HepG2 (cell line): ENCODE data around the gene TMEM184C. TPM values are rescaled to one million over a fixed set of nuclear protein-coding genes. Genes with fewer than 3 reads are reported as not detected.

Experiments used
- ATAC-seq: fragments of 200-7000 bp; cut with Tn5 transposase; 3 replicates; pipeline ENCODE4 v1.9.1; 2020; ENCODE audit warnings: mild to moderate bottlenecking, moderate library complexity
- BruUV-seq: library from RNA; stranded (reverse); fragments of 400-500 nt; replicated peaks from 2 replicates; lab custom pipeline; 2021; lab: Mats Ljungman, UMichigan
- CTCF ChIA-PET: fragments of 300-600 bp; formaldehyde crosslinking; extraction: SDS; loops from one replicate; lab custom pipeline; 2021; ENCODE audit warnings: low total read pairs, inconsistent platforms, low intra/inter-chr PET ratio; lab: Yijun Ruan, JAX
- POLR2A ChIA-PET: fragments of 350-600 bp; sonication (Branson Sonifier 250); formaldehyde crosslinking; loops from one replicate; lab custom pipeline; 2020; ENCODE audit warnings: antibody characterized with exemption, inconsistent platforms; lab: Yijun Ruan, JAX
- DNase-seq: peaks from one replicate; pipeline ENCODE4 v3.0.0-alpha.2; 2015; ENCODE audit warnings: low spot score
- FAIRE-seq: peaks from 3 replicates; lab custom pipeline; 2011; peaks lifted over from hg19 to GRCh38; lab: Jason Lieb, UNC
- H2AFZ ChIP-seq: one replicate; pipeline ENCODE4 v1.6.1; 2011; ENCODE audit warnings: low read length, inconsistent platforms
- H3K27ac ChIP-seq: fragments of 300-600 bp; 3 replicates; pipeline ENCODE4 v1.8.0; 2011; ENCODE audit warnings: mixed run types, mild to moderate bottlenecking, mixed read lengths, low read length, inconsistent platforms; ENCODE audit not compliant: insufficient read depth; ENCODE audit errors: extremely low read length
- H3K27me3 ChIP-seq, 2 experiments: fragments of 200-600 bp in 1 of 2; 2 replicates in 1 of 2; 3 replicates in 1 of 2; pipeline versions ENCODE4 v1.6.0 to v1.8.0; 2011; ENCODE audit warnings: low read length in 2 of 2, mild to moderate bottlenecking in 2 of 2, moderate library complexity in 2 of 2, inconsistent platforms in 1 of 2; ENCODE audit not compliant: insufficient read depth in 2 of 2, control insufficient read depth in 1 of 2
- H3K36me3 ChIP-seq, 2 experiments: fragments of 200-600 bp in 1 of 2; replicated peaks in 1 of 2; 2 replicates in 1 of 2; 3 replicates in 1 of 2; pipeline versions ENCODE4 v1.5.1 to v1.8.0; 2011; ENCODE audit warnings: low read length in 2 of 2, inconsistent platforms in 1 of 2; ENCODE audit not compliant: insufficient read depth in 2 of 2, control insufficient read depth in 1 of 2
- H3K4me1 ChIP-seq: 2 replicates; pipeline ENCODE4 v1.5.1; 2012; ENCODE audit warnings: low read length, inconsistent platforms; ENCODE audit not compliant: insufficient read depth
- H3K4me2 ChIP-seq: 2 replicates; pipeline ENCODE4 v1.6.0; 2011; ENCODE audit warnings: low read depth, low read length, inconsistent platforms
- H3K4me3 ChIP-seq, 3 experiments: fragments of 200-600 bp in 1 of 3; sonication (generic), shearing (Covaris generic) in 1 of 3; replicated peaks in 1 of 3; 2 replicates each; pipeline ENCODE4 v1.5.1; 2011 to 2016; ENCODE audit warnings: low read length in 3 of 3, inconsistent platforms in 2 of 3, low read depth in 2 of 3, mild to moderate bottlenecking in 2 of 3, control low read depth in 1 of 3, mixed read lengths in 1 of 3; ENCODE audit not compliant: insufficient read depth in 1 of 3
- H3K79me2 ChIP-seq: one replicate; pipeline ENCODE4 v1.6.1; 2011; ENCODE audit warnings: low read length, inconsistent platforms; ENCODE audit not compliant: insufficient read depth
- H3K9ac ChIP-seq: 2 replicates; pipeline ENCODE4 v1.6.0; 2011; ENCODE audit warnings: mild to moderate bottlenecking, low read depth, low read length, inconsistent platforms; ENCODE audit not compliant: insufficient read depth
- H3K9me3 ChIP-seq: 2 replicates; pipeline ENCODE4 v1.5.1; 2012; ENCODE audit warnings: mild to moderate bottlenecking, low read length
- H4K20me1 ChIP-seq: 2 replicates; pipeline ENCODE4 v1.6.0; 2011; ENCODE audit warnings: inconsistent platforms, mild to moderate bottlenecking, low read length, moderate library complexity; ENCODE audit not compliant: insufficient read depth
- ATF1 ChIP-seq: IDR thresholded peaks from 2 replicates; pipeline ENCODE4 v1.6.1; 2016; ENCODE audit warnings: mild to moderate bottlenecking, control low read depth
- CENPX ChIP-seq: sonication (generic); formaldehyde crosslinking; IDR thresholded peaks from 2 replicates; pipeline ENCODE4 v1.9.0; 2021; ENCODE audit warnings: mild to moderate bottlenecking, missing genetic modification reagents, moderate library complexity
- KDM5B ChIP-seq: sonication (generic); formaldehyde crosslinking; IDR thresholded peaks from 2 replicates; pipeline ENCODE4 v1.4.0; 2020; ENCODE audit warnings: missing genetic modification reagents, mild to moderate bottlenecking, borderline replicate concordance
- MTA1 ChIP-seq: sonication (generic); formaldehyde crosslinking; IDR thresholded peaks from 2 replicates; pipeline ENCODE4 v1.4.0; 2020; ENCODE audit warnings: missing genetic modification reagents, mild to moderate bottlenecking, borderline replicate concordance
- PCBP1 ChIP-seq: fragments of 200-400 bp; formaldehyde crosslinking; IDR thresholded peaks from 2 replicates; pipeline ENCODE4 v1.6.1; 2017; ENCODE audit warnings: mild to moderate bottlenecking, low read depth, low read length, borderline replicate concordance
- TAF1 ChIP-seq: sonication (generic); formaldehyde crosslinking; IDR thresholded peaks from 2 replicates; pipeline ENCODE4 v1.4.0; 2020; ENCODE audit warnings: missing genetic modification reagents
- ZKSCAN5 ChIP-seq: sonication (generic); formaldehyde crosslinking; IDR thresholded peaks from 2 replicates; pipeline ENCODE4 v1.5.1; 2020; ENCODE audit warnings: mild to moderate bottlenecking, missing genetic modification reagents
- ZNF143 ChIP-seq: sonication (generic); formaldehyde crosslinking; IDR thresholded peaks from 2 replicates; pipeline ENCODE4 v1.4.0; 2020; ENCODE audit warnings: missing genetic modification reagents
- ZNF335 ChIP-seq: sonication (generic); formaldehyde crosslinking; IDR thresholded peaks from 2 replicates; pipeline ENCODE4 v1.4.0; 2020; ENCODE audit warnings: missing genetic modification reagents
- ZNF747 ChIP-seq: sonication (generic); formaldehyde crosslinking; IDR thresholded peaks from 2 replicates; pipeline ENCODE4 v1.8.1; 2023; ENCODE audit warnings: missing genetic modification reagents, mild to moderate bottlenecking, borderline replicate concordance
- WGBS: methylation state at CpG from one replicate; pipeline ENCODE4 v1.1.6; 2017; ENCODE audit warnings: low lambda C conversion rate; 5-methylcytosine and 5-hydroxymethylcytosine counted together
- in situ Hi-C: cut with HindIII; loops from 2 replicates; pipeline ENCODE4 v1.10.0; 2017; ENCODE audit warnings: low pct_unique_long_range_greater_than_20kb; ENCODE audit not compliant: extremely low pct_ligation_motif_present
- intact Hi-C: fragments of 100-400 bp; cut with micrococcal nuclease; formaldehyde crosslinking; loops from one replicate; pipeline ENCODE4 v1.10.0; 2022; ENCODE audit not compliant: unreplicated experiment
- polyA plus RNA-seq, 8 experiments: library from polyadenylated mRNA; depleted of rRNA in 3 of 8; stranded (reverse) in 7 of 8; unstranded in 1 of 8; fragments of >200 nt; fragmentation: Illumina TruSeq in 4 of 8; extraction: Trizol in 4 of 8; gene quantifications; 2 replicates each; pipeline versions ENCODE4 v1.2.1 to v1.2.3, GENCODE V29; 2011 to 2016; ENCODE audit warnings: low read depth in 4 of 8, missing spikeins in 1 of 8, mixed read lengths in 1 of 8; ENCODE audit not compliant: insufficient read depth in 1 of 8
- total RNA-seq, 5 experiments: library from RNA; depleted of rRNA; stranded (reverse); fragments of >200 nt; fragmentation: Illumina TruSeq; extraction: Trizol; gene quantifications; 2 replicates each; pipeline ENCODE4 v1.2.3, GENCODE V29; 2016; ENCODE audit warnings: low read depth in 1 of 5
- TF ChIP-seq, protein P1 (sequence below): sonication (generic); formaldehyde crosslinking; IDR thresholded peaks from 2 replicates; pipeline ENCODE4 v1.5.0; 2020; ENCODE audit warnings: mild to moderate bottlenecking, missing genetic modification reagents
- TF ChIP-seq, protein P2 (sequence below), 2 experiments: sonication (generic) in 1 of 2; formaldehyde crosslinking in 1 of 2; IDR thresholded peaks; 2 replicates each; pipeline versions ENCODE4 v1.6.1 to v1.9.0; 2014 to 2022; ENCODE audit warnings: antibody characterized with exemption in 1 of 2, borderline replicate concordance in 1 of 2, inconsistent platforms in 1 of 2, low read depth in 1 of 2, missing genetic modification reagents in 1 of 2
- TF ChIP-seq, protein P3 (sequence below): sonication (generic); formaldehyde crosslinking; IDR thresholded peaks from 2 replicates; pipeline ENCODE4 v1.4.0; 2020; ENCODE audit warnings: mild to moderate bottlenecking, missing genetic modification reagents

TMEM184C gene
- total and polyA plus RNA-seq, 2 of the 13 experiments (the other 11 are each of a cell fraction or from before 2014, with no cell fraction given): 13.9 to 26.1 TPM

GRCh38 chr4:147689067-147689466 is 71.9 kb downstream of the TMEM184C start:
- FAIRE-seq: no peak
- Histone ChIP-seq H3K9ac (no peak overlapping the region), H3K27ac (no peak overlapping the region), H3K4me1 (0 out of 2 replicates have a peak, but pooled peaks cover 10% of the 10 kb centered on the region), H3K36me3 (no peaks in the 10 kb centered on the region), H3K79me2 (no peaks in the 10 kb centered on the region), H2AFZ (no peak overlapping the region), H3K9me3 (no peaks in the 10 kb centered on the region), H3K4me2 (no peak overlapping the region), H4K20me1 (no peaks in the 10 kb centered on the region), H3K4me3 (no peak overlapping the region), H3K27me3 (no peaks in the 10 kb centered on the region; a peak in 1 of 5 replicates)
- ChIA-PET POLR2A (no interaction called here), CTCF (no interaction called here)
- intact Hi-C loops (no loop called here), in situ Hi-C loops (no loop called here)
- BruUV-seq: no TSS peak
- no peak for DNase-seq
- TF ChIP-seq CENPX (CRISPR knock-in tag) (no peak), ATF1 (no peak), ZKSCAN5 (CRISPR knock-in tag) (no peak), MTA1 (no peak), ZNF747 (CRISPR knock-in tag) (no peak), KDM5B (CRISPR knock-in tag) (no peak), TAF1 (CRISPR knock-in tag) (no peak), ZNF143 (CRISPR knock-in tag) (no peak), PCBP1 (no peak), ZNF335 (CRISPR knock-in tag) (no peak)
- TF ChIP-seq, protein P1, sequence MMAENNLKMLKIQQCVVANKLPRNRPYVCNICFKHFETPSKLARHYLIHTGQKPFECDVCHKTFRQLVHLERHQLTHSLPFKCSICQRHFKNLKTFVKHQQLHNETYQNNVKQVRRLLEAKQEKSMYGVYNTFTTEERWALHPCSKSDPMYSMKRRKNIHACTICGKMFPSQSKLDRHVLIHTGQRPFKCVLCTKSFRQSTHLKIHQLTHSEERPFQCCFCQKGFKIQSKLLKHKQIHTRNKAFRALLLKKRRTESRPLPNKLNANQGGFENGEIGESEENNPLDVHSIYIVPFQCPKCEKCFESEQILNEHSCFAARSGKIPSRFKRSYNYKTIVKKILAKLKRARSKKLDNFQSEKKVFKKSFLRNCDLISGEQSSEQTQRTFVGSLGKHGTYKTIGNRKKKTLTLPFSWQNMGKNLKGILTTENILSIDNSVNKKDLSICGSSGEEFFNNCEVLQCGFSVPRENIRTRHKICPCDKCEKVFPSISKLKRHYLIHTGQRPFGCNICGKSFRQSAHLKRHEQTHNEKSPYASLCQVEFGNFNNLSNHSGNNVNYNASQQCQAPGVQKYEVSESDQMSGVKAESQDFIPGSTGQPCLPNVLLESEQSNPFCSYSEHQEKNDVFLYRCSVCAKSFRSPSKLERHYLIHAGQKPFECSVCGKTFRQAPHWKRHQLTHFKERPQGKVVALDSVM (CRISPR knock-in tag): no peak
- TF ChIP-seq, protein P2, sequence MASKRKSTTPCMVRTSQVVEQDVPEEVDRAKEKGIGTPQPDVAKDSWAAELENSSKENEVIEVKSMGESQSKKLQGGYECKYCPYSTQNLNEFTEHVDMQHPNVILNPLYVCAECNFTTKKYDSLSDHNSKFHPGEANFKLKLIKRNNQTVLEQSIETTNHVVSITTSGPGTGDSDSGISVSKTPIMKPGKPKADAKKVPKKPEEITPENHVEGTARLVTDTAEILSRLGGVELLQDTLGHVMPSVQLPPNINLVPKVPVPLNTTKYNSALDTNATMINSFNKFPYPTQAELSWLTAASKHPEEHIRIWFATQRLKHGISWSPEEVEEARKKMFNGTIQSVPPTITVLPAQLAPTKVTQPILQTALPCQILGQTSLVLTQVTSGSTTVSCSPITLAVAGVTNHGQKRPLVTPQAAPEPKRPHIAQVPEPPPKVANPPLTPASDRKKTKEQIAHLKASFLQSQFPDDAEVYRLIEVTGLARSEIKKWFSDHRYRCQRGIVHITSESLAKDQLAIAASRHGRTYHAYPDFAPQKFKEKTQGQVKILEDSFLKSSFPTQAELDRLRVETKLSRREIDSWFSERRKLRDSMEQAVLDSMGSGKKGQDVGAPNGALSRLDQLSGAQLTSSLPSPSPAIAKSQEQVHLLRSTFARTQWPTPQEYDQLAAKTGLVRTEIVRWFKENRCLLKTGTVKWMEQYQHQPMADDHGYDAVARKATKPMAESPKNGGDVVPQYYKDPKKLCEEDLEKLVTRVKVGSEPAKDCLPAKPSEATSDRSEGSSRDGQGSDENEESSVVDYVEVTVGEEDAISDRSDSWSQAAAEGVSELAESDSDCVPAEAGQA (IDR thresholded peaks at IDR 0.05; ENCODE audit: low read depth): no peak
- TF ChIP-seq, protein P2 (CRISPR knock-in tag; IDR thresholded peaks at IDR 0.05; ENCODE audit: borderline replicate concordance): no peak
- TF ChIP-seq, protein P3, sequence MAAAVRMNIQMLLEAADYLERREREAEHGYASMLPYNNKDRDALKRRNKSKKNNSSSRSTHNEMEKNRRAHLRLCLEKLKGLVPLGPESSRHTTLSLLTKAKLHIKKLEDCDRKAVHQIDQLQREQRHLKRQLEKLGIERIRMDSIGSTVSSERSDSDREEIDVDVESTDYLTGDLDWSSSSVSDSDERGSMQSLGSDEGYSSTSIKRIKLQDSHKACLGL: no peak
- ATAC-seq: no peak
- 26% methylated on average over 4 of the region's 4 CpGs for WGBS
